ENCODE results near the gene ATF7.
A peak's percentile ranks its signal among the peaks of the same experiment; 100 is the strongest.
"Not testable (repeated sequence)": the region's sequence is repeated elsewhere in the genome, so short reads cannot be mapped to it uniquely, and the experiment has no call there.

ATF7 gene

GRCh38 chr12:53613821-53614220, 12.4 kb downstream of the ATF7 start:
- H3K36me3 ChIP-seq (ENCODE audit: control insufficient read depth, insufficient read depth, low read length) = peaks cover 46% of the 10 kb centered on the region
- H3K4me3 ChIP-seq (ENCODE audit: extremely low read depth, insufficient read depth, low read length, poor library complexity, severe bottlenecking) = no peak overlapping the region
- peaks cover 2% of the 10 kb centered on the region for H3K4me1 ChIP-seq (ENCODE audit: control insufficient read depth, insufficient read depth, low read length, poor library complexity, severe bottlenecking)
- H3K9me3 ChIP-seq (ENCODE audit: control insufficient read depth, low read length) = no peaks in the 10 kb centered on the region
- H3K27ac ChIP-seq (ENCODE audit: low read depth, low read length, severe bottlenecking) = no peak overlapping the region
- no CpG with 5 or more reads among the region's 1 CpG for WGBS, 2 experiments (ENCODE audit: insufficient coverage in 2 of 2)

- Histone ChIP-seq H3K4me1 (ENCODE audit: control insufficient read depth, insufficient read depth, low read length, poor library complexity, severe bottlenecking) (peaks cover 2% of the 10 kb centered on the region), H3K9me3 (ENCODE audit: control insufficient read depth, low read length) (no peaks in the 10 kb centered on the region), H3K36me3 (ENCODE audit: control insufficient read depth, insufficient read depth, low read length) (peaks cover 52% of the 10 kb centered on the region), H3K4me3 (ENCODE audit: extremely low read depth, insufficient read depth, low read length, poor library complexity, severe bottlenecking) (no peak overlapping the region), H3K27ac (ENCODE audit: low read depth, low read length, severe bottlenecking) (no peak overlapping the region)
- WGBS, 2 experiments (ENCODE audit: insufficient coverage in 2 of 2) = 93 to 100% methylated on average over 2 of the region's 2 CpGs
Observed at GRCh38 chr12:53612978-53613377, 13.2 kb downstream of the ATF7 start.

DNA sequence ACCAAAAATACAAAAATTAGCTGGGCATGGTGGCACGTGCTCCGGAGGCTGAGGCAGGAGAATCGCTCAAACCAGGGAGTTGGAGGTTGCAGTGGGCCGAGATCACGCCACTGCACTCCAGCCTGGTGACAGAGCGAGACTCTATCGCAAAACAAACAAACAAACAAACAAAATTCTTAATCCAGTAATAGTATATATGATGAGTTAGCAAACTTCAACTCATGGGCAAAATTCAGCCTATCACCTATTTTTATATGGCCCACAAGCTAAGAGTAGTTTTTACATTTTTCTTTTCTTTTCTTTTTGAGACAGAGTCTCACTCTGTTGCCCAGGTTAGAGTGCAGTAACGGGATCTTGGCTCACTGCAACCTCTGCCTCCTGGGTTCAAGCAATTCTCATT, 14.9 kb downstream of the ATF7 start:
- Histone ChIP-seq H3K4me3 (ENCODE audit: extremely low read depth, insufficient read depth, low read length, poor library complexity, severe bottlenecking) (no peak overlapping the region), H3K9me3 (ENCODE audit: control insufficient read depth, low read length) (no peaks in the 10 kb centered on the region), H3K27ac (ENCODE audit: low read depth, low read length, severe bottlenecking) (no peak overlapping the region), H3K36me3 (ENCODE audit: control insufficient read depth, insufficient read depth, low read length) (peaks cover 46% of the 10 kb centered on the region), H3K4me1 (ENCODE audit: control insufficient read depth, insufficient read depth, low read length, poor library complexity, severe bottlenecking) (peaks cover 2% of the 10 kb centered on the region)
- 94 to 100% methylated on average over 3 of the region's 8 CpGs for WGBS, 2 experiments (ENCODE audit: insufficient coverage in 2 of 2)

GRCh38 chr12:53606688-53607087, 19.5 kb downstream of the ATF7 start:
- H3K4me1 ChIP-seq (ENCODE audit: control insufficient read depth, insufficient read depth, low read length, poor library complexity, severe bottlenecking) = peaks cover 14% of the 10 kb centered on the region
- H3K4me3 ChIP-seq (ENCODE audit: extremely low read depth, insufficient read depth, low read length, poor library complexity, severe bottlenecking); H3K9me3 ChIP-seq (ENCODE audit: control insufficient read depth, low read length); H3K27ac ChIP-seq (ENCODE audit: low read depth, low read length, severe bottlenecking): not testable (repeated sequence)
- H3K36me3 ChIP-seq (ENCODE audit: control insufficient read depth, insufficient read depth, low read length) = peaks cover 19% of the 10 kb centered on the region
- 80% methylated on average over 1 of the region's 5 CpGs; no CpG with 5 or more reads in 1 of the 2 experiments for WGBS, 2 experiments (ENCODE audit: insufficient coverage in 2 of 2)

- Histone ChIP-seq H3K27ac (ENCODE audit: low read depth, low read length, severe bottlenecking) (no peak overlapping the region), H3K4me3 (ENCODE audit: extremely low read depth, insufficient read depth, low read length, poor library complexity, severe bottlenecking) (no peak overlapping the region)
Observed at GRCh38 chr12:53604581-53604980, 21.6 kb downstream of the ATF7 start.

DNA sequence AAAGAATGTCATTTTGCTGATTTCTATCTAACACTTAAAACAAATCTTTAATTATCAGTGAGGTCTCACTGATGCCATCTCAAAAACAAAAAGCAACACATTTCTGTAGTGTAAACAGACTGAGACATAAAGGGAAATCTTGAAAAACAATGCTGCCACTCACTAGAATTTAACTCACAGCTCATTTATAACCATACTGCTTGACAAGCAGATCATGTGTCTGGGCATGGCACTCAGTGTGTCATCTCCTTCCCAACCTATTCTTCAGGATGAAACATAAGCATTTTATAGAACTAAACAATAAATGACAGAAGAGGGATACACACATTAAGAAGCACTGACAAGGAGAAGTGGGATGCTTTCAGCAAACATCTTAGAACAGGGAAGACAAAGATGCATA, 22.4 kb downstream of the ATF7 start:
- no peak overlapping the region for H3K4me3 ChIP-seq (ENCODE audit: extremely low read depth, insufficient read depth, low read length, poor library complexity, severe bottlenecking)
- peaks cover 28% of the 10 kb centered on the region for H3K36me3 ChIP-seq (ENCODE audit: control insufficient read depth, insufficient read depth, low read length)
- no peaks in the 10 kb centered on the region for H3K9me3 ChIP-seq (ENCODE audit: control insufficient read depth, low read length)
- peak overlapping the region; percentile 12 for H3K27ac ChIP-seq (ENCODE audit: low read depth, low read length, severe bottlenecking)
- peaks cover 14% of the 10 kb centered on the region for H3K4me1 ChIP-seq (ENCODE audit: control insufficient read depth, insufficient read depth, low read length, poor library complexity, severe bottlenecking)

More at GRCh38 chr12:53604581-53604980, 21.6 kb downstream of the ATF7 start:
- Histone ChIP-seq H3K4me1 (ENCODE audit: control insufficient read depth, insufficient read depth, low read length, poor library complexity, severe bottlenecking) (peaks cover 14% of the 10 kb centered on the region), H3K36me3 (ENCODE audit: control insufficient read depth, insufficient read depth, low read length) (peaks cover 28% of the 10 kb centered on the region), H3K9me3 (ENCODE audit: control insufficient read depth, low read length) (no peaks in the 10 kb centered on the region)

DNA sequence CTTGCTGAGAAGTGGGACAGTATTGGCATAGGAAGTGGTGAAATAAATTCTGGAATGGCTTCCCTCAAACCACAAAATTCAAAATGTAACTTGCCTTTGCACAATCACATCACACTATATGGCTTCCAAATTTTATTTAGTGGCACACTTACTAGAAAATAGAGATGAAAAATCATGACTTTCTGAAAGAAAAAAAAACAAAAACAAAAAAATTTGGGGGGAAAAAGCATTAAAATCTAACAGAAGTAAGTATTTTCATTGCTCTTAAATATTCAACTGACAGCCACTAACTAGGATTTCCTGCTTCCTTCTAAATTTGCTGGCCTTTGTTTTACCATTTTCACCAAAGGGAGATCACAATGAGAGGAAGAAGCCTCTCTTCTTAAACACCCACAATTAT, 23.0 kb downstream of the ATF7 start:
- Histone ChIP-seq H3K36me3 (ENCODE audit: control insufficient read depth, insufficient read depth, low read length) (peaks cover 26% of the 10 kb centered on the region), H3K9me3 (ENCODE audit: control insufficient read depth, low read length) (peaks cover 2% of the 10 kb centered on the region), H3K4me3 (ENCODE audit: extremely low read depth, insufficient read depth, low read length, poor library complexity, severe bottlenecking) (no peak overlapping the region), H3K27ac (ENCODE audit: low read depth, low read length, severe bottlenecking) (peak overlapping the region; percentile 66), H3K4me1 (ENCODE audit: control insufficient read depth, insufficient read depth, low read length, poor library complexity, severe bottlenecking) (peaks cover 14% of the 10 kb centered on the region)

DNA sequence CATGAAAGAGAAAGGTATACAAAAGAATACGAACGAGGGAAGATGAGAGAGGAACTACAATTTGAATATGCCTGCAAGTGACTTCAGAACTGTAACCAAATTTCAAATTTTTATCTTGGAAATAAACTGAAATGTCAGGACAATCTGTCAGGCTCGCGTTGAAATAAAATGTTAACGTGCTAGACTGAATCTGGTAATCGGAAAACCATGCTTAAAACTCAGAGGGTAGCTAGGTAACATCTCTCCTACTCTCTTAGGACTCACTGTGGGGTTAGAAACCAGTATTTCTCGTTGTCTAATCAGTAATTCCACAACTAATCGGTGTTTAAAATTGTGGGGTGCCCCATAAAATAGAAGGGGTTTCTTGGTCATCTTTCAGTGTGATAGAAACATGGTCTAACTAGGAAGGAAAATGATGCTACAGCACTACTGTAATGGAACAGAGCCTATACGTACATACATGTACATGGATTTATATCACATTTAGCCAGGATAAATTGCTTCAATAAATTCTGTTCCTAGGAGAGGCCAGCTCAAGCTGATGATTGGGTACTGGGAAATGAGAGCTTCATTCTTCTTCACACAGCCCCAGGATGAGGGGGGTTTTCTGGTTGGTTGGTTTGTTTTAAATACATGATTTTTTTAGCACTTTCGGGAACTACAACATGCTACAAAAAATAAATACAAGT, 23.9 kb downstream of the ATF7 start:
- Histone ChIP-seq H3K9me3 (ENCODE audit: control insufficient read depth, low read length) (peaks cover 4% of the 10 kb centered on the region), H3K36me3 (ENCODE audit: control insufficient read depth, insufficient read depth, low read length) (peaks cover 32% of the 10 kb centered on the region), H3K4me1 (ENCODE audit: control insufficient read depth, insufficient read depth, low read length, poor library complexity, severe bottlenecking) (peaks cover 14% of the 10 kb centered on the region), H3K27ac (ENCODE audit: low read depth, low read length, severe bottlenecking) (no peak overlapping the region), H3K4me3 (ENCODE audit: extremely low read depth, insufficient read depth, low read length, poor library complexity, severe bottlenecking) (no peak overlapping the region)
- whole genome bisulfite sequencing, 2 experiments (ENCODE audit: insufficient coverage in 2 of 2) = 93% methylated on average over 4 to 8 of the region's 10 CpGs

GRCh38 chr12:53601296-53601847, 24.8 kb downstream of the ATF7 start:
- H3K4me3 ChIP-seq (ENCODE audit: extremely low read depth, insufficient read depth, low read length, poor library complexity, severe bottlenecking) = no peak overlapping the region
- peaks cover 32% of the 10 kb centered on the region for H3K36me3 ChIP-seq (ENCODE audit: control insufficient read depth, insufficient read depth, low read length)
- H3K9me3 ChIP-seq (ENCODE audit: control insufficient read depth, low read length) = peaks cover 4% of the 10 kb centered on the region
- 80 to 87% methylated on average over 1 to 4 of the region's 12 CpGs for WGBS, 2 experiments (ENCODE audit: insufficient coverage in 2 of 2)
- H3K4me1 ChIP-seq (ENCODE audit: control insufficient read depth, insufficient read depth, low read length, poor library complexity, severe bottlenecking) = peaks cover 14% of the 10 kb centered on the region
- no peak overlapping the region for H3K27ac ChIP-seq (ENCODE audit: low read depth, low read length, severe bottlenecking)

DNA sequence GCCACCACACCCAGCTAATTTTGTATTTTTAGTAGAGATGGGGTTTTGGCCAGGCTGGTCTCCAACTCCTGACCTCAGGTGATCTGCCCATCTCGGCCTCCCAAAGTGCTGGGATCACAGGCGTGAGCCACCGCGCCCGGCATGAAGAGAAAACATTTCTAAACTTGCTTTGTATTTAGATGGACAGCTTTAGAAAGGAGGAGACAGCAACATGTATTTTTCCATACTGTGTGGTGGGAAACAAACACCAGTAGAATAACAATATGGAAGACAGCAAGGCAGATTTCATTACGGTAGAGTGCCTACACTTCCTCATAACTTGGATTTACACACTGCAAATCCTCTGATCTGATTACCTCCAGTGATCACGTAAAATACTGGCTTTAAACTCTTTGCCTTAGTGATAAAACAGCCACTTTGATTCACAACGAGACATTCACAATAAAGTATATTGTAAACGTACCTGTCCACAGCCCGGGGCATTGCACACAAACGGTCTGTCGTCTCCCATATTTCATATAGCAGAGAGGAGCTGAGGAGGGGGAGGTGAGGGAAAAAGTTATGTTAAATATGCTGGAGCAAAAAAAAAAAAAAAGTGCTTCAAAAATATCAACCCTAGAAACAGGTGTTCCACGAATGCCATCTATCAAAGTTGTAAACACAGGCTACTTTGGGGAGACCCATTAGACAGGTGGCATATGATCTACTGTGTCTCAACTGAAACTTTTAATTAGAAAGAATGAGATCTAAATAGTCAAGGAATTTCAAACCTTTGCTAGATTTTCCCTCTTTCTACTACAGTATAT, 25.5 kb downstream of the ATF7 start:
- Histone ChIP-seq H3K4me1 (ENCODE audit: control insufficient read depth, insufficient read depth, low read length, poor library complexity, severe bottlenecking) (peaks cover 18% of the 10 kb centered on the region), H3K9me3 (ENCODE audit: control insufficient read depth, low read length) (peaks cover 4% of the 10 kb centered on the region), H3K27ac (ENCODE audit: low read depth, low read length, severe bottlenecking) (no peak overlapping the region), H3K4me3 (ENCODE audit: extremely low read depth, insufficient read depth, low read length, poor library complexity, severe bottlenecking) (no peak overlapping the region), H3K36me3 (ENCODE audit: control insufficient read depth, insufficient read depth, low read length) (peaks cover 32% of the 10 kb centered on the region)
- WGBS, 2 experiments (ENCODE audit: insufficient coverage in 2 of 2) = 86 to 96% methylated on average over 1 to 7 of the region's 13 CpGs

GRCh38 chr12:53599579-53599978, 26.6 kb downstream of the ATF7 start:
- Histone ChIP-seq H3K36me3 (ENCODE audit: control insufficient read depth, insufficient read depth, low read length) (peaks cover 32% of the 10 kb centered on the region), H3K9me3 (ENCODE audit: control insufficient read depth, low read length) (peaks cover 4% of the 10 kb centered on the region), H3K4me1 (ENCODE audit: control insufficient read depth, insufficient read depth, low read length, poor library complexity, severe bottlenecking) (peaks cover 18% of the 10 kb centered on the region), H3K4me3 (ENCODE audit: extremely low read depth, insufficient read depth, low read length, poor library complexity, severe bottlenecking) (no peak overlapping the region), H3K27ac (ENCODE audit: low read depth, low read length, severe bottlenecking) (no peak overlapping the region)
- no CpG with 5 or more reads among the region's 2 CpGs for WGBS, 2 experiments (ENCODE audit: insufficient coverage in 2 of 2)
